ENCODE measurements around the gene PTPRN2. TPM values are rescaled to one million over a fixed set of nuclear protein-coding genes. Genes with fewer than 3 reads are reported as not detected.

The PTPRN2 gene
- polyA plus RNA-seq, 1 experiment, result 0.02 TPM

DNA sequence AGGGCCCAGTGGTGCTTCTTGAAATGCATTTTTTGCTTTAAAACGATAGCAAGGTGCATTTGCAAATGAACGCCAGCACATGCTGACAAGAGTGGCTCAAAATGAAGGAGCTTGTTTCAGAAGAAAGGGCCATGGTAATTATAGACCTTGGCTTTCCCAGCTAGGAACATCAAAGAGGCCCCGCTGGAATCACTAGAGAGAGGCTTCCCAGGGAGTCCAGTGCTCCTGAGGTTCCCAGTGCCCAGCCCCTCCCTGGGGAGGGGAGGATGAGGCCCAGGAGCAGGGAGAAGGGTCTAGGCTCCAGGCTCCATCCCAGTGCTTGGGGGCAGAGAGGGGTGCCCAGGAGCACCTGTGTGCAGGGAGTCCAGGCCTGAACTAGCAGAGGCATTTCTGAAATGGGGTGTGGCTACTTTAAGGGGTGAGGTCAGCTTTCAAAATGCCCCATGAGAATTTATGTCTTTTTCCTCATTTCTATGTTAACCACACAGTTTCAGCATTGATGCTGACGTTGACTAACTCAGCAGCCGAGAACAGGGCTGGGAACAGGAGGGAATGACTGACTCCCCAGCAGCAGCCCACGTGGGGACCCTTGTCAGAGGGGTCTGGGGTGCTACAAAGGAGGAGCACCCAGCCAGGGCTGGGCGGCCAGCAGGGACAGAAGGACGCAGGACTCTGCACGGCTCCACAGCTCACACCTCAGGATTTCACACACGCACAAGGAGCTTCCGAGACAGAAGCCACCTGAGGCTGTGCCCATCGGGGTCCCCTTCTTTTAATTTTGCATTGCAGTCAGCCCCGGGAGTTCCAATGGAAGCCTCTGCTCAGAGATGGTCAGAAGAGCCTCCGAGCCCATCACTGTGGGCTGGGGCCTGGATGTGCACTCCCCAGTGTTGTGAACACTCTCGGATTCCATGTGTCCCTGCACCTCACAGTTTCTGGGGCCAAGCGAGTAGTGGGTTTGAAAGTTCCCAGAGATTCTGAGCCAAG, 570.2 kb downstream of the PTPRN2 start:
- CTCF ChIA-PET, result no interaction called here

GRCh38 chr7:158016180-158017097, 571.2 kb downstream of the PTPRN2 start:
- ChIA-PET POLR2A (no interaction called here), CTCF (no interaction called here)
- no peak for DNase-seq (ENCODE audit: low read depth, low spot score)
- Histone ChIP-seq H3K9me3 (ENCODE audit: control insufficient read depth, insufficient read depth, low read length) (peaks cover 61% of the 10 kb centered on the region), H3K27me3 (ENCODE audit: control insufficient read depth, insufficient read depth, low read length) (no peaks in the 10 kb centered on the region), H3K4me3 (ENCODE audit: low read depth, low read length) (no peak overlapping the region), H3K27ac (ENCODE audit: low read depth, low read length) (no peak overlapping the region)
- TF ChIP-seq, protein P1, sequence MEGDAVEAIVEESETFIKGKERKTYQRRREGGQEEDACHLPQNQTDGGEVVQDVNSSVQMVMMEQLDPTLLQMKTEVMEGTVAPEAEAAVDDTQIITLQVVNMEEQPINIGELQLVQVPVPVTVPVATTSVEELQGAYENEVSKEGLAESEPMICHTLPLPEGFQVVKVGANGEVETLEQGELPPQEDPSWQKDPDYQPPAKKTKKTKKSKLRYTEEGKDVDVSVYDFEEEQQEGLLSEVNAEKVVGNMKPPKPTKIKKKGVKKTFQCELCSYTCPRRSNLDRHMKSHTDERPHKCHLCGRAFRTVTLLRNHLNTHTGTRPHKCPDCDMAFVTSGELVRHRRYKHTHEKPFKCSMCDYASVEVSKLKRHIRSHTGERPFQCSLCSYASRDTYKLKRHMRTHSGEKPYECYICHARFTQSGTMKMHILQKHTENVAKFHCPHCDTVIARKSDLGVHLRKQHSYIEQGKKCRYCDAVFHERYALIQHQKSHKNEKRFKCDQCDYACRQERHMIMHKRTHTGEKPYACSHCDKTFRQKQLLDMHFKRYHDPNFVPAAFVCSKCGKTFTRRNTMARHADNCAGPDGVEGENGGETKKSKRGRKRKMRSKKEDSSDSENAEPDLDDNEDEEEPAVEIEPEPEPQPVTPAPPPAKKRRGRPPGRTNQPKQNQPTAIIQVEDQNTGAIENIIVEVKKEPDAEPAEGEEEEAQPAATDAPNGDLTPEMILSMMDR (IDR thresholded peaks at IDR 0.05; ENCODE audit: low read depth, low read length), result no peak

More for the DNA sequence above, 570.2 kb downstream of the PTPRN2 start:
- DNase-seq (ENCODE audit: low read depth, low spot score), result no peak
- POLR2A ChIA-PET, result no interaction called here
- no peak overlapping the region for H3K27ac ChIP-seq (ENCODE audit: low read depth, low read length)
- H3K27me3 ChIP-seq (ENCODE audit: control insufficient read depth, insufficient read depth, low read length), result no peaks in the 10 kb centered on the region
- H3K9me3 ChIP-seq (ENCODE audit: control insufficient read depth, insufficient read depth, low read length), result peaks cover 64% of the 10 kb centered on the region
- H3K4me3 ChIP-seq (ENCODE audit: low read depth, low read length), result no peak overlapping the region
- TF ChIP-seq, protein P1 (IDR thresholded peaks at IDR 0.05; ENCODE audit: low read depth, low read length), result no peak

GRCh38 chr7:158015403-158016179, 572.0 kb downstream of the PTPRN2 start:
- ChIA-PET CTCF (no interaction called here), POLR2A (no interaction called here)
- no peak for DNase-seq (ENCODE audit: low read depth, low spot score)
- Histone ChIP-seq H3K27me3 (ENCODE audit: control insufficient read depth, insufficient read depth, low read length) (no peaks in the 10 kb centered on the region), H3K4me3 (ENCODE audit: low read depth, low read length) (no peak overlapping the region), H3K27ac (ENCODE audit: low read depth, low read length) (no peak overlapping the region), H3K9me3 (ENCODE audit: control insufficient read depth, insufficient read depth, low read length) (peaks cover 58% of the 10 kb centered on the region)
- TF ChIP-seq, protein P1 (IDR thresholded peaks at IDR 0.05; ENCODE audit: low read depth, low read length), result no peak

DNA sequence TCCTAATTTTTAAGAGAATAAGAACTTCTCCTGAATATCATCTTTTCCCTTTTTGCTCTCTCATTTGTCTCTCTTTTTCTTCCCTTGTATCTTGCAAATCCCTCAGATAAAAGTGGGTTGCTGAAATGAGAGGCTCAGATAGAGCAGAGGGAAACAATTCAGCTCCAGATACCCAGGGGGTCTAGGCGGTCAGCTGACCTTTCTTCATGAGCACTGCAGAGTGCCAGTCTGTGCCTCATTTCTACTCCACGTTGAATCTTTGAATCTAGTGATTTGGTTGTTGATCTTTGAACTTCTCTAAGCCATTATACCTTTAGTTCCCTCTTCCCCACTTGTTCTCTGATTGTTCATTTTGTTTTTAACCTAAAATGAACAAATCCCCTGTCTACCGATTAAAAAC, 572.6 kb downstream of the PTPRN2 start:
- Histone ChIP-seq H3K27me3 (ENCODE audit: control insufficient read depth, insufficient read depth, low read length) (no peaks in the 10 kb centered on the region), H3K4me3 (ENCODE audit: low read depth, low read length) (no peak overlapping the region), H3K27ac (ENCODE audit: low read depth, low read length) (no peak overlapping the region), H3K9me3 (ENCODE audit: control insufficient read depth, insufficient read depth, low read length) (peaks cover 55% of the 10 kb centered on the region)
- DNase-seq (ENCODE audit: low read depth, low spot score), result no peak
- CTCF ChIA-PET, result no interaction called here
- POLR2A ChIA-PET, result no interaction called here
- TF ChIP-seq, protein P1 (IDR thresholded peaks at IDR 0.05; ENCODE audit: low read depth, low read length), result no peak
